ENCODE data around the gene C20orf204. TPM values are rescaled to one million over a fixed set of nuclear protein-coding genes. Genes with fewer than 3 reads are reported as not detected.

The C20orf204 gene
- polyA plus RNA-seq, 1 donor: 1.0 TPM

GRCh38 chr20:64027981-64028685 is 7.8 kb upstream of the C20orf204 start:
- no peak for DNase-seq

- no peak for DNase-seq
Measured at GRCh38 chr20:64029293-64030117, 6.5 kb upstream of the C20orf204 start.

GRCh38 chr20:64030371-64031134 is 5.4 kb upstream of the C20orf204 start:
- DNase-seq: no peak

- no peak for DNase-seq
Measured at GRCh38 chr20:64031822-64032314, 4.1 kb upstream of the C20orf204 start.

- no peak for DNase-seq
Measured at GRCh38 chr20:64032706-64033624, 3.0 kb upstream of the C20orf204 start.

GRCh38 chr20:64033981-64034493 is 1.9 kb upstream of the C20orf204 start:
- DNase-seq: no peak

GRCh38 chr20:64035066-64035932 is 683 bp upstream of the C20orf204 start:
- no peak for DNase-seq

- no peak for DNase-seq
Measured at GRCh38 chr20:64036346-64037198, 590 bp downstream of the C20orf204 start.

GRCh38 chr20:64037199-64037497 is 1.2 kb downstream of the C20orf204 start:
- no peak for DNase-seq

- DNase-seq: no peak
Measured at GRCh38 chr20:64037498-64038213, 1.7 kb downstream of the C20orf204 start.

GRCh38 chr20:64038224-64038564 is 2.2 kb downstream of the C20orf204 start:
- no peak for DNase-seq

GRCh38 chr20:64038565-64039292 is 2.7 kb downstream of the C20orf204 start:
- DNase-seq: peak; percentile 53

- no peak for DNase-seq
Measured at GRCh38 chr20:64039293-64040160, 3.5 kb downstream of the C20orf204 start.

GRCh38 chr20:64040231-64041039 is 4.5 kb downstream of the C20orf204 start:
- DNase-seq: no peak

- no peak for DNase-seq
Measured at GRCh38 chr20:64041040-64041780, 5.2 kb downstream of the C20orf204 start.

GRCh38 chr20:64041781-64042053 is 5.7 kb downstream of the C20orf204 start:
- no peak for DNase-seq

All from hindlimb muscle (tissue), 1 donor.